Measurements from ENCODE around the gene HADH.
A peak's percentile ranks its signal among the peaks of the same experiment; 100 is the strongest.

Gene HADH

DNA sequence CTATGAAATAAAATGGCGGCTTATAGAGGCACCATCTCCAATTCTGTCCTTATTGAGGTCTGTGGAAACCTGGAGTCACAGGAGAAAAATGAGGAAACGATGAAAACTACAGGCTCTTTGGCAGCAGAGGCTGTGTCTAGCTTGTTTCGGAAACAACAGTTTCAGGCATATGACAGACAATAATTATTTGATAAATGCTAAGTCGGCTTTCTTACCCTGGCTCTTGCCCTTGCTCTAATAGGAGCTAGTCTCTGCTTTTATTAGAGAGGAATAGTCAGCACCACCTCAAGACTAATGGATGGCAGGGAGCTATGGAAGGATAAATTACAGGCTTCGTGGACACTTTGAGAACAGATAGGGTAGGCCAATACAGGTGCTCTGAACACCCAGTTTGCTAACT lies 24.3 kb downstream of the HADH start:
- TF ChIP-seq, protein P1, sequence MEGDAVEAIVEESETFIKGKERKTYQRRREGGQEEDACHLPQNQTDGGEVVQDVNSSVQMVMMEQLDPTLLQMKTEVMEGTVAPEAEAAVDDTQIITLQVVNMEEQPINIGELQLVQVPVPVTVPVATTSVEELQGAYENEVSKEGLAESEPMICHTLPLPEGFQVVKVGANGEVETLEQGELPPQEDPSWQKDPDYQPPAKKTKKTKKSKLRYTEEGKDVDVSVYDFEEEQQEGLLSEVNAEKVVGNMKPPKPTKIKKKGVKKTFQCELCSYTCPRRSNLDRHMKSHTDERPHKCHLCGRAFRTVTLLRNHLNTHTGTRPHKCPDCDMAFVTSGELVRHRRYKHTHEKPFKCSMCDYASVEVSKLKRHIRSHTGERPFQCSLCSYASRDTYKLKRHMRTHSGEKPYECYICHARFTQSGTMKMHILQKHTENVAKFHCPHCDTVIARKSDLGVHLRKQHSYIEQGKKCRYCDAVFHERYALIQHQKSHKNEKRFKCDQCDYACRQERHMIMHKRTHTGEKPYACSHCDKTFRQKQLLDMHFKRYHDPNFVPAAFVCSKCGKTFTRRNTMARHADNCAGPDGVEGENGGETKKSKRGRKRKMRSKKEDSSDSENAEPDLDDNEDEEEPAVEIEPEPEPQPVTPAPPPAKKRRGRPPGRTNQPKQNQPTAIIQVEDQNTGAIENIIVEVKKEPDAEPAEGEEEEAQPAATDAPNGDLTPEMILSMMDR (IDR thresholded peaks at IDR 0.05; ENCODE audit: low read depth, low read length, poor library complexity, severe bottlenecking) = no peak
- no peak for TF ChIP-seq EZH2phosphoT487 (IDR thresholded peaks at IDR 0.05; ENCODE audit: borderline replicate concordance, low read length)
- H3K79me2 ChIP-seq (ENCODE audit: control insufficient read depth, low read length) = peaks cover 4% of the 10 kb centered on the region
- no peaks in the 10 kb centered on the region for H3K9me2 ChIP-seq (replicated peaks; ENCODE audit: control insufficient read depth, low read length)
- H3F3A ChIP-seq (ENCODE audit: control insufficient read depth, insufficient read depth) = no peaks in the 10 kb centered on the region
- H4K20me1 ChIP-seq (ENCODE audit: control insufficient read depth, insufficient read depth, low read depth, low read length) = no peaks in the 10 kb centered on the region
- H3K4me3 ChIP-seq (ENCODE audit: low read length) = no peak overlapping the region
- H3K9me3 ChIP-seq (ENCODE audit: control insufficient read depth, insufficient read depth, low read length) = no peaks in the 10 kb centered on the region
- H3K4me1 ChIP-seq (ENCODE audit: control insufficient read depth, low read length) = no peaks in the 10 kb centered on the region
- H3K27ac ChIP-seq (ENCODE audit: low read depth, low read length) = no peak overlapping the region
- no peaks in the 10 kb centered on the region for H3K27me3 ChIP-seq (ENCODE audit: control insufficient read depth, low read length)
- no peak overlapping the region for H3K4me2 ChIP-seq (ENCODE audit: low read length)
- peaks cover 67% of the 10 kb centered on the region for H3K36me3 ChIP-seq (ENCODE audit: control insufficient read depth, low read length)

DNA sequence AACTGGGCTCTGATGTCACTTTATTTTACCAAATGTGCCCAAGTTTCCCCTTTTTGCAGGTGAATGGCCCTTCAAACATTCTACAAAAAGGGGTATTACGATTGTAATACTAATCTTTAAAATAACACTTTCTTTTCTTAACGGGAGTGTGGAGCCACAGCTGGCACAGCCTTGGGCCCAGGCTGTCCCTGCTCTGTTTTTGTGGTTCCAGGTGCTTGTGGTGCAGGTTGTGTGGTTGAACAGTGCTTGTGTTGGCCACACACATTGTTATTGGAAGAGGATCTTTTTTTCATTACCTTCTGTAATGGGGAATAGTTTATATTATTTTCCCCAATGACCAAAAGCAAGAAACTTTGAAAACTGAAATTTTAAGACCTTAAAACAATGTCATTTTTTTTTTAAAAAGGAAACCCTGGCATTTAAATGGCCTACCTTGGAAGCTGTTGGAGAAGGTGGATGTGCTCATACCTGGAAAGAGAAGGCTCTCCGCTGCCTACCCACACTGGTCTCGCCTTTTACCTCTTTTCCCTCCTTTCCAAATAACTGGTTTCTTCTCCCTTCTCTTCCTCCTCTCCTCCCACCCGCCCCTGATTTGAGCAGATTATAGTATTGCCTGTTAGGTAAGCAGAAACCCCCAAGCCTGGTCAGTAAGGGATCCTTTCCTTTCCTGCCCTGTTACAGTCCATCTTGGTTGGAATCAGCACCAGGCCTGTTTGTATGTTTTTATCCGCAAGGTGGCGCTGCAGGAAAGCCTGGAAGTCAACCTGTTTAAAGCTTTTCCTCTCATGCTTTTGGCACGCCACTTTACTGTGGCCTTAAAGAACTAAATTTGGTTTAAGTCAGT lies 28.6 kb downstream of the HADH start:
- Histone ChIP-seq H3K9me3 (ENCODE audit: control insufficient read depth, insufficient read depth, low read length) (no peaks in the 10 kb centered on the region), H3K27me3 (ENCODE audit: control insufficient read depth, low read length) (no peaks in the 10 kb centered on the region), H4K20me1 (ENCODE audit: control insufficient read depth, insufficient read depth, low read depth, low read length) (no peaks in the 10 kb centered on the region), H3K79me2 (ENCODE audit: control insufficient read depth, low read length) (no peaks in the 10 kb centered on the region), H3K9me2 (replicated peaks; ENCODE audit: control insufficient read depth, low read length) (no peaks in the 10 kb centered on the region), H3K4me1 (ENCODE audit: control insufficient read depth, low read length) (no peaks in the 10 kb centered on the region), H3K27ac (ENCODE audit: low read depth, low read length) (no peak overlapping the region), H3F3A (ENCODE audit: control insufficient read depth, insufficient read depth) (no peaks in the 10 kb centered on the region), H3K36me3 (ENCODE audit: control insufficient read depth, low read length) (peaks cover 74% of the 10 kb centered on the region), H3K4me2 (ENCODE audit: low read length) (no peak overlapping the region), H3K4me3 (ENCODE audit: low read length) (no peak overlapping the region)
- no peak for TF ChIP-seq EZH2phosphoT487 (IDR thresholded peaks at IDR 0.05; ENCODE audit: borderline replicate concordance, low read length)
- TF ChIP-seq, protein P1 (IDR thresholded peaks at IDR 0.05; ENCODE audit: low read depth, low read length, poor library complexity, severe bottlenecking) = peak; percentile 87

DNA sequence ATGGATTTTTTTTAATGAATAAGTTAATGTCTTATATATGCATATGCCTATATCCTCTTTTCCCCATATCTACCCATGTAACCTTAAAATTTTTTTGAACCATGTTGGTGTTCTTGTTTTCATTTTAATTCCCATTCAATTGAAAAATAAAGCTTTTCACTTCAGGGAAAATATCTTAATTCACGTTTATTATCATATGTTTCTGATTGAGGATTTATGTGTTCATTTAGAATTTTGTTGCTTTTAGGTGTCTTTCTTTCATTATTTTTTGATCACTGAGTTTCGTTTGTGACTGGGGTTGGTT lies 29.1 kb downstream of the HADH start:
- Histone ChIP-seq H3K4me1 (ENCODE audit: control insufficient read depth, low read length) (no peaks in the 10 kb centered on the region), H3F3A (ENCODE audit: control insufficient read depth, insufficient read depth) (0 out of 2 replicates have a peak, but pooled peaks cover 2% of the 10 kb centered on the region), H3K4me2 (ENCODE audit: low read length) (no peak overlapping the region), H3K27me3 (ENCODE audit: control insufficient read depth, low read length) (no peaks in the 10 kb centered on the region), H3K9me2 (replicated peaks; ENCODE audit: control insufficient read depth, low read length) (no peaks in the 10 kb centered on the region), H3K9me3 (ENCODE audit: control insufficient read depth, insufficient read depth, low read length) (no peaks in the 10 kb centered on the region), H3K79me2 (ENCODE audit: control insufficient read depth, low read length) (no peaks in the 10 kb centered on the region), H3K27ac (ENCODE audit: low read depth, low read length) (no peak overlapping the region), H3K4me3 (ENCODE audit: low read length) (no peak overlapping the region), H4K20me1 (ENCODE audit: control insufficient read depth, insufficient read depth, low read depth, low read length) (no peaks in the 10 kb centered on the region), H3K36me3 (ENCODE audit: control insufficient read depth, low read length) (peaks cover 78% of the 10 kb centered on the region)
- TF ChIP-seq, protein P1 (IDR thresholded peaks at IDR 0.05; ENCODE audit: low read depth, low read length, poor library complexity, severe bottlenecking) = no peak

Data from DOHH2 (cell line).